Osteocyte (in vitro differentiated cells): ENCODE results near the gene HIVEP3. TPM values are rescaled to one million over a fixed set of nuclear protein-coding genes. Genes with fewer than 3 reads are reported as not detected.

Experiments used
- DNase-seq: peaks from one replicate; pipeline ENCODE4 v3.0.0; 2021; ENCODE audit warnings: mixed read lengths; ENCODE audit not compliant: unreplicated experiment; ENCODE audit errors: extremely low spot score
- H3K27ac Mint-ChIP-seq: one replicate; pipeline ENCODE4 v1.8.0; 2021; ENCODE audit warnings: mild to moderate bottlenecking, mixed read lengths; ENCODE audit not compliant: unreplicated experiment
- H3K27me3 Mint-ChIP-seq: one replicate; pipeline ENCODE4 v1.8.0; 2021; ENCODE audit warnings: mixed read lengths; ENCODE audit not compliant: unreplicated experiment
- H3K36me3 Mint-ChIP-seq: one replicate; pipeline ENCODE4 v1.8.0; 2021; ENCODE audit warnings: mixed read lengths; ENCODE audit not compliant: unreplicated experiment
- H3K4me1 Mint-ChIP-seq: one replicate; pipeline ENCODE4 v1.8.0; 2021; ENCODE audit warnings: mixed read lengths; ENCODE audit not compliant: unreplicated experiment
- H3K4me3 Mint-ChIP-seq: one replicate; pipeline ENCODE4 v1.8.0; 2021; ENCODE audit warnings: mild to moderate bottlenecking, moderate library complexity, mixed read lengths; ENCODE audit not compliant: unreplicated experiment
- H3K9me3 Mint-ChIP-seq: one replicate; pipeline ENCODE4 v1.8.0; 2021; ENCODE audit warnings: mixed read lengths; ENCODE audit not compliant: unreplicated experiment
- total RNA-seq: library from RNA; stranded (reverse); gene quantifications from 2 replicates; pipeline ENCODE4 v1.2.1, GENCODE V29; 2021
- TF ChIP-seq, protein P1 (sequence below): fragments of 200-600 bp; sonication (generic); IDR thresholded peaks from 2 replicates; pipeline ENCODE4 v1.5.0; 2021; ENCODE audit warnings: antibody characterized with exemption, mild to moderate bottlenecking, moderate library complexity

The HIVEP3 gene
- total RNA-seq, 1 donor from 2014 or later, result 0.97 TPM

- Mint-ChIP-seq H3K9me3 (no peaks in the 10 kb centered on the region), H3K4me1 (peaks cover 7% of the 10 kb centered on the region), H3K36me3 (peaks cover 2% of the 10 kb centered on the region), H3K4me3 (no peak overlapping the region), H3K27ac (no peak overlapping the region), H3K27me3 (peaks cover 3% of the 10 kb centered on the region)
- no peak for DNase-seq
- TF ChIP-seq, protein P1, sequence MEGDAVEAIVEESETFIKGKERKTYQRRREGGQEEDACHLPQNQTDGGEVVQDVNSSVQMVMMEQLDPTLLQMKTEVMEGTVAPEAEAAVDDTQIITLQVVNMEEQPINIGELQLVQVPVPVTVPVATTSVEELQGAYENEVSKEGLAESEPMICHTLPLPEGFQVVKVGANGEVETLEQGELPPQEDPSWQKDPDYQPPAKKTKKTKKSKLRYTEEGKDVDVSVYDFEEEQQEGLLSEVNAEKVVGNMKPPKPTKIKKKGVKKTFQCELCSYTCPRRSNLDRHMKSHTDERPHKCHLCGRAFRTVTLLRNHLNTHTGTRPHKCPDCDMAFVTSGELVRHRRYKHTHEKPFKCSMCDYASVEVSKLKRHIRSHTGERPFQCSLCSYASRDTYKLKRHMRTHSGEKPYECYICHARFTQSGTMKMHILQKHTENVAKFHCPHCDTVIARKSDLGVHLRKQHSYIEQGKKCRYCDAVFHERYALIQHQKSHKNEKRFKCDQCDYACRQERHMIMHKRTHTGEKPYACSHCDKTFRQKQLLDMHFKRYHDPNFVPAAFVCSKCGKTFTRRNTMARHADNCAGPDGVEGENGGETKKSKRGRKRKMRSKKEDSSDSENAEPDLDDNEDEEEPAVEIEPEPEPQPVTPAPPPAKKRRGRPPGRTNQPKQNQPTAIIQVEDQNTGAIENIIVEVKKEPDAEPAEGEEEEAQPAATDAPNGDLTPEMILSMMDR, result no peak
Observed at GRCh38 chr1:41468122-41468762, 450.5 kb downstream of the HIVEP3 start.

- Mint-ChIP-seq H3K4me3 (no peak overlapping the region), H3K9me3 (no peaks in the 10 kb centered on the region), H3K36me3 (peaks cover 2% of the 10 kb centered on the region), H3K27ac (no peak overlapping the region), H3K27me3 (peaks cover 3% of the 10 kb centered on the region), H3K4me1 (peaks cover 7% of the 10 kb centered on the region)
- no peak for DNase-seq
- TF ChIP-seq, protein P1, result no peak
Observed at GRCh38 chr1:41467673-41468072, 451.0 kb downstream of the HIVEP3 start.

GRCh38 chr1:41466146-41466545, 452.6 kb downstream of the HIVEP3 start:
- H3K36me3 Mint-ChIP-seq, result peaks cover 2% of the 10 kb centered on the region

DNA sequence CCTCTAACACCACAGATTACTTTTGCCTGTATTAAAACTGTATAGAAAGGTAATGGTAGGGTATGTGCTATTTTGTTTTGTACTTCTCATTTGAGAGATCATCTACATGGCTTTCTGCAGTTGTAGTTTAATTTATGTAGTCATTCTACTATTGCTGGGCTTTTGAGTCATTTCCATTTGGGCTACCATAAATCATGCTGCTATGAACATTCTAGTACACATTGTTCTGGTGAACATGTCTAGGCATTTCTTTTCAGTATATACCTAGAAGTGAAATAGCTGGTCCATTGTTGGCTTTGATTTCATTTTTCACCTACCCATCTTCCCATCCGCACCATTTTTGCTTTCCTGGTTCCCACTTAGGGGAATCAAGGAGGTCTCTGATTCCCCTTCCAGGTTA, 453.0 kb downstream of the HIVEP3 start:
- Mint-ChIP-seq H3K27me3 (peaks cover 3% of the 10 kb centered on the region), H3K4me3 (no peak overlapping the region), H3K9me3 (no peaks in the 10 kb centered on the region), H3K36me3 (peaks cover 2% of the 10 kb centered on the region), H3K27ac (no peak overlapping the region), H3K4me1 (peaks cover 13% of the 10 kb centered on the region)
- TF ChIP-seq, protein P1, result no peak
- DNase-seq, result no peak

More at GRCh38 chr1:41466146-41466545, 452.6 kb downstream of the HIVEP3 start:
- peaks cover 3% of the 10 kb centered on the region for H3K27me3 Mint-ChIP-seq
- TF ChIP-seq, protein P1, result no peak
- no peak overlapping the region for H3K27ac Mint-ChIP-seq
- DNase-seq, result no peak
- no peak overlapping the region for H3K4me3 Mint-ChIP-seq
- no peaks in the 10 kb centered on the region for H3K9me3 Mint-ChIP-seq
- H3K4me1 Mint-ChIP-seq, result peaks cover 13% of the 10 kb centered on the region

DNA sequence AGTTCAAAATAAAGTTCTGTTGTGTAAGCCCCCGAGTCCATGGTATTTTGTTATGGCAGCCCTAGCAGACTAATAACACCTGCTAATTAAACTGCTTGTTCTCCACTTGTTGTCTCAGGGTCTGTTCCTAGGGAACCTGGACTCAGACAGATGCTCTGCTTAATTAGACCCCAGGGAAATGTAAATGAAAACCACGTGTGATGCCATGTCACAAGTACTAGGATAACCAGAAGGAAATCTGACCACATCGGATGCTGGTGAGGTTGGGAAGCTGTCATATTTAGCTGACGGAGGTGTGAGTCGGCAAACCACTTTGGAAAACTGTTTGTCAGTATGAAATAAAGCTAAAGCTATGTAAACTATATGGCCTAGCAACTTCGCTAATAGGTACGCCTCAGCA, 453.8 kb downstream of the HIVEP3 start:
- Mint-ChIP-seq H3K27ac (no peak overlapping the region), H3K4me1 (peaks cover 13% of the 10 kb centered on the region), H3K36me3 (peaks cover 2% of the 10 kb centered on the region), H3K4me3 (no peak overlapping the region), H3K27me3 (peaks cover 3% of the 10 kb centered on the region), H3K9me3 (no peaks in the 10 kb centered on the region)
- DNase-seq, result no peak
- TF ChIP-seq, protein P1, result no peak
